IMR-90 (cell line): Measurements from ENCODE around the gene IL20RA. TPM values are rescaled to one million over a fixed set of nuclear protein-coding genes. Genes with fewer than 3 reads are reported as not detected.

Experiments used
- ATAC-seq: fragments of 200-7000 bp; cut with Tn5 transposase; 2 replicates; pipeline ENCODE4 v1.9.1; 2020; ENCODE audit warnings: low read depth, mild to moderate bottlenecking, moderate library complexity
- BruUV-seq: library from RNA; stranded (reverse); fragments of 400-500 nt; replicated peaks from 2 replicates; lab custom pipeline; 2021; lab: Mats Ljungman, UMichigan
- CTCF ChIA-PET: fragments of 300-600 bp; formaldehyde crosslinking; extraction: SDS; loops from one replicate; lab custom pipeline; 2021; ENCODE audit warnings: antibody characterized with exemption; lab: Yijun Ruan, JAX
- POLR2A ChIA-PET: fragments of 300-600 bp; sonication (Branson Sonifier 250); formaldehyde crosslinking; loops from one replicate; lab custom pipeline; 2022; ENCODE audit warnings: antibody characterized with exemption; ENCODE audit not compliant: unreplicated experiment; lab: Charles Lee
- DNase-seq: peaks from one replicate; pipeline ENCODE4 v3.0.0; 2013
- H2AFZ ChIP-seq: replicated peaks from 2 replicates; pipeline ENCODE3; 2013; ENCODE audit warnings: low read length, mild to moderate bottlenecking; ENCODE audit not compliant: poor library complexity
- H2AK5ac ChIP-seq: 2 replicates; pipeline ENCODE4 v1.6.1; 2013; ENCODE audit warnings: low read depth, low read length, inconsistent platforms
- H2AK9ac ChIP-seq: replicated peaks from 2 replicates; pipeline ENCODE3; 2013; ENCODE audit warnings: mild to moderate bottlenecking, low read depth, low read length, moderate library complexity; ENCODE audit not compliant: poor library complexity
- H2BK120ac ChIP-seq: 2 replicates; pipeline ENCODE4 v1.6.1; 2013; ENCODE audit warnings: low read depth, low read length, inconsistent platforms
- H2BK15ac ChIP-seq: 3 replicates; pipeline ENCODE4 v1.6.1; 2013; ENCODE audit warnings: low read depth, low read length, inconsistent platforms
- H2BK20ac ChIP-seq: 2 replicates; pipeline ENCODE4 v1.6.1; 2013; ENCODE audit warnings: low read depth, mild to moderate bottlenecking, inconsistent platforms, low read length, moderate library complexity
- H2BK5ac ChIP-seq: 2 replicates; pipeline ENCODE4 v1.6.1; 2013; ENCODE audit warnings: mild to moderate bottlenecking, low read depth, low read length, inconsistent platforms; ENCODE audit not compliant: poor library complexity, severe bottlenecking
- H3K14ac ChIP-seq: replicated peaks from 2 replicates; pipeline ENCODE4 v1.6.1; 2013; ENCODE audit warnings: low read depth, low read length, inconsistent platforms
- H3K18ac ChIP-seq: 2 replicates; pipeline ENCODE4 v1.6.1; 2013; ENCODE audit warnings: low read depth, low read length, control low read depth
- H3K23ac ChIP-seq: 2 replicates; pipeline ENCODE4 v1.6.1; 2013; ENCODE audit warnings: low read depth, low read length, inconsistent platforms
- H3K27ac ChIP-seq: 2 replicates; pipeline ENCODE4 v1.5.1; 2013; ENCODE audit warnings: mild to moderate bottlenecking, control low read depth, low read length; ENCODE audit not compliant: insufficient read depth
- H3K27me3 ChIP-seq: 2 replicates; pipeline ENCODE4 v1.6.1; 2013; ENCODE audit warnings: low read length; ENCODE audit not compliant: control insufficient read depth, insufficient read depth
- H3K36me3 ChIP-seq: 2 replicates; pipeline ENCODE4 v1.6.1; 2013; ENCODE audit warnings: low read length, mixed read lengths; ENCODE audit not compliant: control insufficient read depth, insufficient read depth
- H3K4ac ChIP-seq: 2 replicates; pipeline ENCODE4 v1.6.1; 2013; ENCODE audit warnings: low read depth, low read length, inconsistent platforms
- H3K4me1 ChIP-seq: 2 replicates; pipeline ENCODE4 v1.6.1; 2013; ENCODE audit warnings: low read length, mixed read lengths; ENCODE audit not compliant: control insufficient read depth, insufficient read depth
- H3K4me2 ChIP-seq: 2 replicates; pipeline ENCODE4 v1.6.1; 2013; ENCODE audit warnings: low read depth, mild to moderate bottlenecking, control low read depth, low read length, moderate library complexity
- H3K4me3 ChIP-seq: 2 replicates; pipeline ENCODE4 v1.5.1; 2013; ENCODE audit warnings: low read depth, mild to moderate bottlenecking, control low read depth, low read length, moderate library complexity; ENCODE audit not compliant: insufficient read depth
- H3K56ac ChIP-seq: 2 replicates; pipeline ENCODE4 v1.6.1; 2013; ENCODE audit warnings: low read length, inconsistent platforms; ENCODE audit not compliant: insufficient read depth; ENCODE audit errors: extremely low read depth
- H3K79me1 ChIP-seq, 2 experiments: 2 replicates each; pipeline ENCODE4 v1.6.1; 2013; ENCODE audit warnings: low read length in 2 of 2, inconsistent platforms in 1 of 2, low read depth in 1 of 2
- H3K9ac ChIP-seq: 2 replicates; pipeline ENCODE4 v1.6.1; 2013; ENCODE audit warnings: low read depth, low read length, control low read depth
- H3K9me1 ChIP-seq: 2 replicates; pipeline ENCODE4 v1.6.1; 2013; ENCODE audit warnings: low read length, inconsistent platforms; ENCODE audit not compliant: insufficient read depth
- H3K9me3 ChIP-seq: 2 replicates; pipeline ENCODE4 v1.6.1; 2013; ENCODE audit warnings: low read length; ENCODE audit not compliant: control insufficient read depth, insufficient read depth
- H4K20me1 ChIP-seq: 2 replicates; pipeline ENCODE4 v1.6.1; 2013; ENCODE audit warnings: low read length, inconsistent platforms; ENCODE audit not compliant: insufficient read depth
- H4K5ac ChIP-seq: 2 replicates; pipeline ENCODE4 v1.6.1; 2013; ENCODE audit warnings: mild to moderate bottlenecking, low read depth, low read length, control low read depth
- H4K8ac ChIP-seq, 2 experiments: 2 replicates each; pipeline ENCODE4 v1.6.1; 2013; ENCODE audit warnings: low read depth in 2 of 2, low read length in 2 of 2, control low read depth in 1 of 2, inconsistent platforms in 1 of 2
- H4K91ac ChIP-seq: 2 replicates; pipeline ENCODE4 v1.6.1; 2013; ENCODE audit warnings: low read depth, low read length, inconsistent platforms; ENCODE audit not compliant: insufficient read depth
- CHD1 ChIP-seq: IDR thresholded peaks from 2 replicates; pipeline ENCODE4 v1.6.1; 2012; ENCODE audit warnings: low read depth, low read length, improper control_type of control experiment
- ELK1 ChIP-seq: fragments of 150-350 bp; IDR thresholded peaks from 2 replicates; pipeline ENCODE4 v1.6.1; 2016; ENCODE audit warnings: low read depth, mild to moderate bottlenecking, low read length, moderate library complexity, borderline replicate concordance
- MAFK ChIP-seq: IDR thresholded peaks from 2 replicates; pipeline ENCODE4 v1.6.1; 2012; ENCODE audit warnings: low read depth, low read length, improper control_type of control experiment
- NFE2L2 ChIP-seq: fragments of 150-350 bp; IDR thresholded peaks from 2 replicates; pipeline ENCODE4 v1.6.1; 2016; ENCODE audit warnings: low read depth, mild to moderate bottlenecking, low read length
- WGBS, 2 experiments: methylation state at CpG; one replicate each; pipeline versions ENCODE4 v1.1.5 to v1.1.7; 2013; ENCODE audit warnings: missing lambda C conversion rate in 2 of 2; ENCODE audit not compliant: insufficient read length in 1 of 2; ENCODE audit errors: extremely low coverage in 2 of 2; 5-methylcytosine and 5-hydroxymethylcytosine counted together
- dilution Hi-C: fragments of 300-500 bp; cut with HindIII; formaldehyde crosslinking; loops from one replicate; pipeline ENCODE4 v1.14.3; 2018; ENCODE audit warnings: low sequenced_read_pairs; ENCODE audit not compliant: unreplicated experiment
- in situ Hi-C: fragments of 300-500 bp; cut with MboI; formaldehyde crosslinking; loops from 3 replicates; pipeline ENCODE4 v1.14.3; 2019; ENCODE audit warnings: low sequenced_read_pairs, inconsistent platforms, mixed read lengths
- intact Hi-C: fragments of 100-400 bp; cut with micrococcal nuclease; formaldehyde crosslinking; loops from 2 replicates; pipeline ENCODE4 v1.10.0; 2022
- polyA plus RNA-seq, 3 experiments: library from polyadenylated mRNA; depleted of rRNA; stranded (reverse); fragments of >200 nt; gene quantifications; 2 replicates each; pipeline ENCODE4 v1.2.3, GENCODE V29; 2012; ENCODE audit warnings: low replicate concordance in 1 of 3
- total RNA-seq: library from RNA; depleted of rRNA; stranded (reverse); fragments of >200 nt; gene quantifications from 2 replicates; pipeline ENCODE4 v1.2.3, GENCODE V29; 2012

Gene IL20RA
- total and polyA plus RNA-seq, 2 of the 4 experiments (the other 2 are of a cell fraction) = 0.02 TPM; not detected in 1

- CTCF ChIA-PET = interaction anchor here (1.2 kb wide), 1 partner anchor 11 kb away, joined by 3 read pairs; no protein-coding TSS in a partner anchor
- dilution Hi-C loops (no loop called here), in situ Hi-C loops (no loop called here)
Observed at GRCh38 chr6:137005073-137005472, 39.7 kb downstream of the IL20RA start.

More at GRCh38 chr6:137005073-137005472, 39.7 kb downstream of the IL20RA start:
- Histone ChIP-seq H4K8ac (no peak overlapping the region), H2BK120ac (no peak overlapping the region), H2AK9ac (no peak overlapping the region), H3K9me1 (no peaks in the 10 kb centered on the region), H2BK15ac (no peak overlapping the region), H3K79me1 (no peaks in the 10 kb centered on the region), H3K4me2 (no peak overlapping the region), H3K9me3 (no peaks in the 10 kb centered on the region), H3K4me1 (no peaks in the 10 kb centered on the region), H3K4me3 (no peak overlapping the region), H3K14ac (no peak overlapping the region), H3K4ac (no peak overlapping the region), H3K27ac (no peak overlapping the region), H2BK20ac (no peak overlapping the region), H2AFZ (no peak overlapping the region), H3K36me3 (no peaks in the 10 kb centered on the region), H3K23ac (no peak overlapping the region), H3K56ac (no peak overlapping the region), H3K9ac (no peak overlapping the region), H3K27me3 (peaks cover 9% of the 10 kb centered on the region), H4K5ac (no peak overlapping the region), H4K91ac (no peak overlapping the region), H2AK5ac (no peak overlapping the region), H4K20me1 (no peaks in the 10 kb centered on the region), H3K18ac (no peak overlapping the region), H2BK5ac (no peak overlapping the region)
- no peak for DNase-seq
- TF ChIP-seq NFE2L2 (no peak), ELK1 (no peak), CHD1 (no peak), MAFK (no peak)
- intact Hi-C loops = no loop called here
- WGBS, 2 experiments = 84% methylated on average over 3 of the region's 6 CpGs; no CpG with 5 or more reads in 1 of the 2 experiments
- BruUV-seq = no TSS peak
- no peak for ATAC-seq
- POLR2A ChIA-PET = no interaction called here
